H9 (cell line): ENCODE data around the gene TMEM201. TPM values are rescaled to one million over a fixed set of nuclear protein-coding genes. Genes with fewer than 3 reads are reported as not detected.

Experiments used
- DNase-seq: peaks from one replicate; pipeline ENCODE4 v3.0.0-alpha.2; 2017
- H2AFZ ChIP-seq: one replicate; pipeline ENCODE4 v1.6.1; 2013; ENCODE audit warnings: mild to moderate bottlenecking, low read length, control low read depth, moderate library complexity
- H2AK5ac ChIP-seq: 2 replicates; pipeline ENCODE4 v1.6.1; 2013; ENCODE audit warnings: low read length, control low read depth, mixed read lengths; ENCODE audit not compliant: insufficient read length
- H2BK120ac ChIP-seq: one replicate; pipeline ENCODE4 v1.6.1; 2013; ENCODE audit warnings: low read depth, mild to moderate bottlenecking, low read length, control low read depth, inconsistent platforms; ENCODE audit not compliant: poor library complexity, severe bottlenecking
- H2BK12ac ChIP-seq: 2 replicates; pipeline ENCODE4 v1.6.1; 2013; ENCODE audit warnings: low read length, control low read depth, mixed read lengths, low read depth; ENCODE audit not compliant: insufficient read length
- H2BK15ac ChIP-seq: 2 replicates; pipeline ENCODE4 v1.6.1; 2013; ENCODE audit warnings: low read depth, low read length, control low read depth
- H2BK20ac ChIP-seq: one replicate; pipeline ENCODE4 v1.6.1; 2013; ENCODE audit warnings: low read depth, mild to moderate bottlenecking, low read length, control low read depth, inconsistent platforms; ENCODE audit not compliant: poor library complexity, severe bottlenecking
- H2BK5ac ChIP-seq: 2 replicates; pipeline ENCODE4 v1.6.1; 2013; ENCODE audit warnings: low read length, control low read depth, mixed read lengths; ENCODE audit not compliant: insufficient read length
- H3K14ac ChIP-seq: 2 replicates; pipeline ENCODE4 v1.6.1; 2013; ENCODE audit warnings: low read length, control low read depth; ENCODE audit not compliant: insufficient read depth
- H3K18ac ChIP-seq: 2 replicates; pipeline ENCODE4 v1.6.1; 2013; ENCODE audit warnings: low read depth, mild to moderate bottlenecking, mixed read lengths, low read length, control low read depth; ENCODE audit not compliant: insufficient read length
- H3K23ac ChIP-seq: 2 replicates; pipeline ENCODE4 v1.6.1; 2013; ENCODE audit warnings: low read length, control low read depth, mixed read lengths, low read depth; ENCODE audit not compliant: insufficient read length
- H3K23me2 ChIP-seq: 2 replicates; pipeline ENCODE4 v1.6.1; 2013; ENCODE audit warnings: low read depth, mild to moderate bottlenecking, mixed read lengths, low read length, control low read depth; ENCODE audit not compliant: insufficient read length, poor library complexity, severe bottlenecking
- H3K27ac ChIP-seq: 2 replicates; pipeline ENCODE4 v1.5.1; 2013; ENCODE audit warnings: low read length, control low read depth, mixed read lengths, low read depth; ENCODE audit not compliant: insufficient read length
- H3K27me3 ChIP-seq: 2 replicates; pipeline ENCODE4 v1.6.1; 2013; ENCODE audit warnings: low read length, control low read depth, inconsistent platforms; ENCODE audit not compliant: insufficient read depth
- H3K4ac ChIP-seq: 2 replicates; pipeline ENCODE4 v1.6.1; 2013; ENCODE audit warnings: low read depth, mild to moderate bottlenecking, control low read depth, inconsistent platforms, low read length, moderate library complexity
- H3K4me1 ChIP-seq: 2 replicates; pipeline ENCODE4 v1.6.1; 2013; ENCODE audit warnings: low read length, control low read depth, inconsistent platforms; ENCODE audit not compliant: insufficient read depth
- H3K4me2 ChIP-seq: 2 replicates; pipeline ENCODE4 v1.6.1; 2013; ENCODE audit warnings: low read length, control low read depth, mixed read lengths; ENCODE audit not compliant: insufficient read length, insufficient read depth
- H3K56ac ChIP-seq: 2 replicates; pipeline ENCODE4 v1.6.1; 2013; ENCODE audit warnings: low read depth, mild to moderate bottlenecking, mixed read lengths, low read length, control low read depth; ENCODE audit not compliant: insufficient read length
- H3K79me1 ChIP-seq: 2 replicates; pipeline ENCODE4 v1.6.1; 2013; ENCODE audit warnings: low read depth, mild to moderate bottlenecking, moderate library complexity, low read length, control low read depth, inconsistent platforms; ENCODE audit not compliant: insufficient read depth, poor library complexity, severe bottlenecking
- H3K79me2 ChIP-seq: 2 replicates; pipeline ENCODE4 v1.6.1; 2013; ENCODE audit warnings: low read length, control low read depth, inconsistent platforms; ENCODE audit not compliant: insufficient read depth
- H3K9ac ChIP-seq: 2 replicates; pipeline ENCODE4 v1.6.1; 2013; ENCODE audit warnings: low read length, control low read depth, mixed read lengths; ENCODE audit not compliant: insufficient read length; ENCODE audit errors: extremely low read depth
- H3K9me3 ChIP-seq: one replicate; pipeline ENCODE4 v1.6.1; 2013; ENCODE audit warnings: low read depth, low read length, inconsistent platforms; ENCODE audit not compliant: control insufficient read depth
- H3T11ph ChIP-seq: one replicate; pipeline ENCODE4 v1.6.1; 2013; ENCODE audit warnings: mild to moderate bottlenecking, low read length, control low read depth, inconsistent platforms
- H4K20me1 ChIP-seq: one replicate; pipeline ENCODE4 v1.6.1; 2013; ENCODE audit not compliant: control insufficient read depth, insufficient read length, insufficient read depth
- H4K5ac ChIP-seq: 2 replicates; pipeline ENCODE4 v1.6.1; 2013; ENCODE audit warnings: low read depth, mild to moderate bottlenecking, mixed read lengths, low read length, control low read depth; ENCODE audit not compliant: insufficient read length
- H4K8ac ChIP-seq: replicated peaks from 2 replicates; pipeline ENCODE4 v1.6.1; 2013; ENCODE audit warnings: low read length, control low read depth, mixed read lengths, low read depth; ENCODE audit not compliant: insufficient read length
- H4K91ac ChIP-seq: 2 replicates; pipeline ENCODE4 v1.6.1; 2013; ENCODE audit warnings: low read depth, mild to moderate bottlenecking, moderate library complexity, mixed read lengths, low read length, control low read depth; ENCODE audit not compliant: insufficient read length
- H3K27ac Mint-ChIP-seq, 3 experiments: 2 replicates in 2 of 3; 3 replicates in 1 of 3; pipeline ENCODE4 v1.8.0; 2020 to 2021; ENCODE audit warnings: mixed read lengths in 3 of 3, mild to moderate bottlenecking in 1 of 3, moderate library complexity in 1 of 3
- H3K27me3 Mint-ChIP-seq: 2 replicates; pipeline ENCODE4 v1.8.0; 2021; ENCODE audit warnings: low read depth, mild to moderate bottlenecking, moderate library complexity, mixed read lengths
- H3K36me3 Mint-ChIP-seq, 3 experiments: 2 replicates in 2 of 3; 3 replicates in 1 of 3; pipeline ENCODE4 v1.8.0; 2020 to 2021; ENCODE audit warnings: low read depth in 3 of 3, mixed read lengths in 3 of 3; ENCODE audit not compliant: insufficient read depth in 1 of 3
- H3K4me1 Mint-ChIP-seq, 2 experiments: 2 replicates each; pipeline ENCODE4 v1.8.0; 2020; ENCODE audit warnings: mixed read lengths in 2 of 2
- H3K4me3 Mint-ChIP-seq, 2 experiments: 2 replicates in 1 of 2; 3 replicates in 1 of 2; pipeline ENCODE4 v1.8.0; 2020 to 2021; ENCODE audit warnings: mild to moderate bottlenecking in 2 of 2, mixed read lengths in 2 of 2, moderate library complexity in 1 of 2
- H3K9me3 Mint-ChIP-seq, 2 experiments: 2 replicates in 1 of 2; 3 replicates in 1 of 2; pipeline ENCODE4 v1.8.0; 2020; ENCODE audit warnings: mild to moderate bottlenecking in 2 of 2, mixed read lengths in 2 of 2, moderate library complexity in 1 of 2
- WGBS: extraction: QIAGEN DNeasy Blood & Tissue Kit; methylation state at CpG from one replicate; pipeline ENCODE4 v1.1.7; 2013; ENCODE audit warnings: missing lambda C conversion rate, low lambda C conversion rate, mixed read lengths; ENCODE audit not compliant: insufficient read length; ENCODE audit errors: extremely low coverage; 5-methylcytosine and 5-hydroxymethylcytosine counted together
- total RNA-seq: library from RNA; stranded (reverse); gene quantifications from 2 replicates; pipeline ENCODE4 v1.2.1, GENCODE V29; 2021
- TF ChIP-seq, protein P1 (sequence below): fragments of 200-600 bp; sonication (generic); conservative IDR thresholded peaks from 3 replicates; pipeline ENCODE4 v1.8.0; 2021; ENCODE audit warnings: antibody characterized with exemption, mild to moderate bottlenecking

The TMEM201 gene
- total RNA-seq, 1 experiment from 2014 or later = 31.0 TPM

- Histone ChIP-seq H3K79me1 (peaks cover 12% of the 10 kb centered on the region), H4K5ac (no peak overlapping the region), H3K4me1 (peaks cover 5% of the 10 kb centered on the region; the same call in 1 of the 2 replicates), H2BK15ac (no peak overlapping the region), H3K9me3 (no peaks in the 10 kb centered on the region), H4K8ac (no peak overlapping the region), H2BK5ac (no peak overlapping the region), H3K56ac (no peak overlapping the region), H3T11ph (no peak overlapping the region), H2BK120ac (no peak overlapping the region), H3K27ac (no peak overlapping the region), H2BK20ac (no peak overlapping the region), H3K27me3 (no peaks in the 10 kb centered on the region), H3K23ac (no peak overlapping the region), H3K4me2 (no peak overlapping the region), H3K4ac (no peak overlapping the region), H4K91ac (no peak overlapping the region), H3K9ac (no peak overlapping the region), H2AK5ac (no peak overlapping the region), H3K18ac (no peak overlapping the region), H2BK12ac (no peak overlapping the region), H3K23me2 (peaks cover 9% of the 10 kb centered on the region), H3K79me2 (peaks cover 14% of the 10 kb centered on the region; the same call in 1 of the 2 replicates), H4K20me1 (no peaks in the 10 kb centered on the region), H3K14ac (no peak overlapping the region), H2AFZ (no peak overlapping the region)
- no peak for DNase-seq
- Mint-ChIP-seq H3K36me3 (peaks cover 6 to 11% (median 8%) of the 10 kb centered on the region in 3 experiments; a peak in 5 of 7 replicates), H3K27me3 (peaks cover 7% of the 10 kb centered on the region), H3K9me3 (peaks cover 0 to 2% of the 10 kb centered on the region in 2 experiments; a peak in 2 of 5 replicates), H3K4me3 (peak overlapping the region; percentile 14 to 50; a peak in 3 of 5 replicates), H3K4me1 (peaks cover 32 to 42% of the 10 kb centered on the region in 2 experiments), H3K27ac (peak overlapping the region in 1 of 3 experiments; percentile 82; a peak in 3 of 7 replicates)
- TF ChIP-seq, protein P1, sequence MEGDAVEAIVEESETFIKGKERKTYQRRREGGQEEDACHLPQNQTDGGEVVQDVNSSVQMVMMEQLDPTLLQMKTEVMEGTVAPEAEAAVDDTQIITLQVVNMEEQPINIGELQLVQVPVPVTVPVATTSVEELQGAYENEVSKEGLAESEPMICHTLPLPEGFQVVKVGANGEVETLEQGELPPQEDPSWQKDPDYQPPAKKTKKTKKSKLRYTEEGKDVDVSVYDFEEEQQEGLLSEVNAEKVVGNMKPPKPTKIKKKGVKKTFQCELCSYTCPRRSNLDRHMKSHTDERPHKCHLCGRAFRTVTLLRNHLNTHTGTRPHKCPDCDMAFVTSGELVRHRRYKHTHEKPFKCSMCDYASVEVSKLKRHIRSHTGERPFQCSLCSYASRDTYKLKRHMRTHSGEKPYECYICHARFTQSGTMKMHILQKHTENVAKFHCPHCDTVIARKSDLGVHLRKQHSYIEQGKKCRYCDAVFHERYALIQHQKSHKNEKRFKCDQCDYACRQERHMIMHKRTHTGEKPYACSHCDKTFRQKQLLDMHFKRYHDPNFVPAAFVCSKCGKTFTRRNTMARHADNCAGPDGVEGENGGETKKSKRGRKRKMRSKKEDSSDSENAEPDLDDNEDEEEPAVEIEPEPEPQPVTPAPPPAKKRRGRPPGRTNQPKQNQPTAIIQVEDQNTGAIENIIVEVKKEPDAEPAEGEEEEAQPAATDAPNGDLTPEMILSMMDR = no peak
- no CpG with 5 or more reads among the region's 22 CpGs for WGBS
These were observed 3.2 kb downstream of the TMEM201 start for GRCh38 chr1:9591669-9592509.
